HG03354 (cell line): ENCODE results near the gene DNM1.
A peak's percentile ranks its signal among the peaks of the same experiment; 100 is the strongest.
"Not testable (repeated sequence)": the region's sequence is repeated elsewhere in the genome, so short reads cannot be mapped to it uniquely, and the experiment has no call there.

ENCODE experiments used
- ATAC-seq: cut with Tn5 transposase; IDR thresholded peaks from one replicate; pipeline ENCODE4 v1.9.1; 2021; ENCODE audit warnings: mild to moderate bottlenecking; ENCODE audit not compliant: unreplicated experiment, poor library complexity, severe bottlenecking

Gene DNM1

GRCh38 chr9:128266868-128267590, 63.9 kb downstream of the DNM1 start:
- no peak for ATAC-seq

- no peak for ATAC-seq
Observed at GRCh38 chr9:128271112-128271511, 67.9 kb downstream of the DNM1 start.

DNA sequence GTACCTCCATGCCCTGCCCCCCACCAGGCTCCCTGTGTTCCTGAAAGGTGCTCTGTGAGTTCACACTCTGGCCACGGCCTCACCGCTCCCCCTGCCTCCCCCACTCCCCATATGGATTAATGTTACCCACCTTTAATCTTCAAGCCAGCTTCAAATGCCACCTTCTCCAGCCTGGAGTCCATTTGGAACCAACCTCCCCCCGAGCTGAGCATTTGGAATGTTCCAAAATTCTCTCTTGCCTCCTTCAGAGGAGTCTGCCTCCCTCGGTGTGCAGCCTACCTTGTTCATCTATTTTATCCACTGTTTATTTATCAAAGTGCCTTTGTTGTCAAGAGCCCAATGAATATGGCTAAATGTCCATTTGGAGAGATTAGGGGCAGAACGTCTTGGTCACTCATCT, 68.3 kb downstream of the DNM1 start:
- ATAC-seq, result no peak

DNA sequence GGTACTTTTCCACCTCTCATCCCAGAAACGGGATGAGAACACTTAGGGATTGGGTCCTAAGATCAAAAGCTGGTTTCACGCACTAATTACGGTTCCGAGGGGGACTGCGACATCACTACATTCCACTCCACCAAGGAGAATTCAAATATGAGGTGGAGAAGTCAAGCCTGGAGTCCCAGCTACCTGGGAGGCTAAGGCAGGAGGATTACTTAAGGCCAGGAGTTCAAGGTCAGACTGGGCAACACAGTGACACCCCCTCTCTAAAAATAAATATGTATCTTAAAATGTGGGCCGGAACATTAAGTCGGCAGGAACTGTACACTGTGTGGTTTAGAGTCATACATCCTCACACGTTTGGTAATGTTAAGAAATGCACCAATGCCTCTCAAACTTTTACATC, 71.1 kb downstream of the DNM1 start:
- ATAC-seq, result no peak

GRCh38 chr9:128275198-128276007, 72.2 kb downstream of the DNM1 start, which contains the start of gene GOLGA2:
Gene GOLGA2, minus strand, starts transcription at chr9:128276007. Its CDS starts 31 bp downstream, at chr9:128275976.
- peak; percentile 63 for ATAC-seq

DNA sequence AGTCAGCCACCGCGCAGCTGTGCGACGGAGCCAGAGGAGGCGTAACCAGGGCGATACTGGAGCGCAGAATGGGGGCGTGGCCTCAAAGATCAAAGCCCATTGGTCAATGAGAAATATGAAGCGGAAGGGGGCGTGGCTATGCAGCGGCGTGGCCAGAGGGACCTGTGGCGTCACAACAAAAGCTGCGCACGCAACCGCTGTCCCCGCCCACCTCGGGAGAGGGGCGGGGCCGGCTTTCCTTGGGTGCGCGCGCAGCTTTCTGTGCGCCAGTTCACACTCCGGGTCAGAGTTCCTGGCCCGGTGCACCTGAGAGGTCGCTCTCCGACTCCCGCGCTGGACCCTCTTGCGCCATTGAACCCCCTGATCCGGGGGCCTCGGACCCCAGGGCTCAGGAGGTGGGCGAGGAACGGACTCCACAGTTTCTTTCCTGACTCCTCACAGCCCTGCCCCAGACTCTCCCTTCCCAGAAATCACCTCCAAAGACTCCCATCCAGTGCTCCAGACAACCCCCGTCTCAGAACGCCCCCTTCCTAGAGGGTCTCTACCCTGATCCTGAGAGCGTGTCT, 72.9 kb downstream of the DNM1 start, which contains the start of gene SWI5:
Gene SWI5, plus strand, starts transcription at position 269 of the 566 bp plus-strand sequence.
- peak; percentile 96 for ATAC-seq

GRCh38 chr9:128276574-128277270, 73.5 kb downstream of the DNM1 start:
- ATAC-seq, result no peak

- ATAC-seq, result not testable (repeated sequence)
Observed at GRCh38 chr9:128279088-128280073, 76.2 kb downstream of the DNM1 start.

GRCh38 chr9:128280084-128280622, 77.0 kb downstream of the DNM1 start:
- no peak for ATAC-seq

GRCh38 chr9:128282500-128282899, 79.3 kb downstream of the DNM1 start:
- no peak for ATAC-seq

DNA sequence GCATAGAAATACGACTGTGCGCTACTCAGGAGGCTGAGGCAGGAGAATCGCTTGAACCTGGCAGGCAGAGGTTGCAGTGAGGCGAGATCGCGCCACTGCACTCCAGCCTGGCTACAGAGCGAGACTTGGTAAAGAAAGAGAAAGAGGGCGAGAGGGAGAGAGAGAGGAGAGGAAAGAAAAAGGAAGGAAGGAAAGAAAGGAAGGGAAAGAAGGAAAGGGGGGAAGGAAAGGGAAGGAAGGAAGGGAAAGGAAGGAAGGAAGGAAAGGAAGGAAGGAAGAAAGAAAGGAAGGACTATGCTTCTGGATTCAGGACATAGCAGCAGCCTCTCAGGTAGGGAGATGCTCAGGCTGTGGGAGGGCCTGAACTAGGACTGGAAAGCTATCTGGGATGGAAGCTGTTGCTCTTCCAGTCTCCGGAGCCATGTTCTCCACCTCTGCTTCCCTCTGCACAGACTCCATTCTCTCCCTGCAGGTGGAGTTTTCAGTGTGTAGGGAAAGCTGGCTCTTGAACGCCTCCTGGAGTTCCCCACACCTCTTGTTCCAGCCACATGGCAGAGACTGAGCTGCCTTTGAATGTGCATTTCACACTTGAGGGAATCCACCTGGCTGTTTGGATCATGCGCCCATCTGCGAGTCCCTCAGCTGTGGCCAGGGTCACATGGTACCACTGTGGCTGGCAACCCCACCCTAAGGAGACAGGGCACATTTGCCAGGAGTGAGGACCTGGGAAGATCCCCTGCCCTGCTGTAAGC, 82.0 kb downstream of the DNM1 start:
- no peak for ATAC-seq

- no peak for ATAC-seq
Observed at GRCh38 chr9:128286440-128286839, 83.3 kb downstream of the DNM1 start.

DNA sequence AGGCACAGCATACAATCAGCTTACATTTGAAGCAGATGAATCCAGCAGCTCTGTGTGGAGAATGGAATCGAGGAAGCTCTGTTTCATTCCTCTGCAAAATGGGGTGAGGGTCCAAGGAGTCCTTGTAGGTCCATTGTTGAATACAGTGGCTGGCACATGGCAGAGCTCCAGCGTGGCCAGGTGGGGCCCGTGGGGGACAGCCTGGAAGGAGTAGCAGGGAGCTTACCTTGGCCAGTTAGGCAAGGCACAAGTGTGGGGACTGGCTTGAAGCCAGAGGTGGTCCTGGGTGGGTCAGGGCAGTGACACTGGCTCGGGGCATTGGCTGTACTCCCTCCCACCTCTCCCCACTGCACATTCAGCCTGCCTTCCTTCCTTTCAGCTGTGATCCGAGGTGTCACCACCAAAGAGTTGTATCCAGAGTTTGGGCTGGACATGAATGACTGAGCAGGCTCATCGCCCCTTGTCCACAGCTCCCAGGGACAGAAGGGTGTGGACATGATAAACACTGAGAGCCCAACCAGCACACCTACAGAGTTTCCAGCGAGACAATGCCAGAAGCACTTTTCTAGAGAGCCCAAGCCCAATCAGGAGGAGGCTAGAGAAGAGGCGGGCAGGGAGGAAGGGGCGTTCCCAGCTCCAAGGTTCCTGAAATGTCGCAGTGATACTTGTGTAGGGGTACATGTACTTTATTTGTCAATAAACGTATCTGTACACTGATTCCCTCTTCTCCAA, 85.3 kb downstream of the DNM1 start:
- no peak for ATAC-seq

- ATAC-seq, result no peak
Observed at GRCh38 chr9:128292009-128292408, 88.8 kb downstream of the DNM1 start.

DNA sequence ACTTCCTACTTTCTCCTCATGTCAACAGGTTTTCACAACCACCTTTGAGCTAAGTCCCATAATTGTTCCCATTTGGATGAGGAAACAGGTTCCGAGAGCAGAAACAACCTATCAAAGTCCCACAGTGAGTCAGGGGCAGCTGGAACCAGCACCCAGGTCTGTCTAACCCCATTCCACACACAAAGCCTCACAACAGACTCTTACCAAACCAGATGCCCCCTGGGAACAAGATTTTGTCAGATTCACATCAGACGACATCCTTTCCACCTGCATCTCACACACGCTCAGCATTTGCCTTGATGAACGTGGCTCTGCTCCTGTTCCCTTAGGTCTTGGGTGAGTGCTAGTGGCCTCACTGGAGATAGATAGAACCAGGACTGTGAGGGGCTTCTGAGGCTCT, 89.9 kb downstream of the DNM1 start:
- ATAC-seq, result no peak

DNA sequence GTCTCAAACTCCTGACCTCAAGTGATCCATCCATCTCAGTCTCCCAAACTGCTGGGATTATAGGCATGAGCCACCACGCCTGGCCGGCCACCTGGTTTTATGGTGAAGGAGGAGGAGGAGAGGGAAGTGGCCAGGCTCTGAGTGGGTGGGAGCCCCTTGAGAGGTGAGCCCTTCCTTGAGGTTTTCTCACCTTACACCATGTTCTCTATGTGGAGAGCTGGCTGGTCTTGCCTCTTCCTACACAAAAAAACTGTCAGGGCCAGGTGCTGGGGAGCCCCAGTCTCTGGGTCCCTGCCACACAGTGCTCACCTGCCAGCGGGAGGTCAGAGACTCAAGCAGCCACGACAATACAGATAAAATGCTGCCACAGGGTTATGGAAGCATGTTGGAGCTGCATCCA, 91.0 kb downstream of the DNM1 start:
- ATAC-seq, result no peak
